ENCODE results near the gene CCDC170. TPM values are rescaled to one million over a fixed set of nuclear protein-coding genes. Genes with fewer than 3 reads are reported as not detected.

CCDC170 gene
- total RNA-seq, 2 experiments from 2014 or later: not detected

DNA sequence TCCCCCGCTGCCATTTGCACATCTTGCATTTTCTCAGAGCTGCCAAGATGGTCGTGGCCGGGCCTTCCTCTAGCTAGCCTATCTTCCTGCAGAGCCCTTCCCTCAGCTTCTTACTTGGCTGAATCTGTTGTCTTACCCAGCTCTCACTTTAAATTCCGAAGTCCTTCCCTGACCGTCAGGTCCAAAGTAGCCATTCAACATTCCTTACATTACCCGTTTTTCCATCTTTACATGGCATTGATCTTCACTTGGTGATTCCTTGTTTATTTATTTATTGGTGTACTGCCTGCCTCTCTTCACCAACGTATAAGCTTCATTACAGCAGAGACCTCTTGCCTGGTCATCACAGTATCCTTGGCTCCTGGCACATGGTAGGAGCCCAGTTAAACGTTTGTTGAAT is 176.3 kb downstream of the CCDC170 start:
- H3K9me3 ChIP-seq (ENCODE audit: control insufficient read depth in 1 of 2, insufficient read depth in 1 of 2, low read length in 2 of 2): no peaks in the 10 kb centered on the region
- Mint-ChIP-seq H3K27me3 (peaks cover 4% of the 10 kb centered on the region), H3K9me3 (no peaks in the 10 kb centered on the region), H3K27ac (no peak overlapping the region), H3K4me1 (ENCODE audit: low read depth) (no peaks in the 10 kb centered on the region), H3K4me3 (no peak overlapping the region), H3K36me3 (ENCODE audit: low read depth) (no peaks in the 10 kb centered on the region)
- no peaks in the 10 kb centered on the region for H3K36me3 ChIP-seq (ENCODE audit: insufficient read depth, low read length)
- POLR2A ChIA-PET: no interaction called here
- CTCF ChIA-PET: no interaction called here
- no peaks in the 10 kb centered on the region for H3K4me1 ChIP-seq (ENCODE audit: insufficient read depth, low read length)
- TF ChIP-seq, protein P1, sequence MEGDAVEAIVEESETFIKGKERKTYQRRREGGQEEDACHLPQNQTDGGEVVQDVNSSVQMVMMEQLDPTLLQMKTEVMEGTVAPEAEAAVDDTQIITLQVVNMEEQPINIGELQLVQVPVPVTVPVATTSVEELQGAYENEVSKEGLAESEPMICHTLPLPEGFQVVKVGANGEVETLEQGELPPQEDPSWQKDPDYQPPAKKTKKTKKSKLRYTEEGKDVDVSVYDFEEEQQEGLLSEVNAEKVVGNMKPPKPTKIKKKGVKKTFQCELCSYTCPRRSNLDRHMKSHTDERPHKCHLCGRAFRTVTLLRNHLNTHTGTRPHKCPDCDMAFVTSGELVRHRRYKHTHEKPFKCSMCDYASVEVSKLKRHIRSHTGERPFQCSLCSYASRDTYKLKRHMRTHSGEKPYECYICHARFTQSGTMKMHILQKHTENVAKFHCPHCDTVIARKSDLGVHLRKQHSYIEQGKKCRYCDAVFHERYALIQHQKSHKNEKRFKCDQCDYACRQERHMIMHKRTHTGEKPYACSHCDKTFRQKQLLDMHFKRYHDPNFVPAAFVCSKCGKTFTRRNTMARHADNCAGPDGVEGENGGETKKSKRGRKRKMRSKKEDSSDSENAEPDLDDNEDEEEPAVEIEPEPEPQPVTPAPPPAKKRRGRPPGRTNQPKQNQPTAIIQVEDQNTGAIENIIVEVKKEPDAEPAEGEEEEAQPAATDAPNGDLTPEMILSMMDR (IDR thresholded peaks at IDR 0.05): no peak
- no peak for ATAC-seq (ENCODE audit: poor library complexity)
- intact Hi-C loops (cut with DNase I, micrococcal nuclease): no loop called here
- H3K4me3 ChIP-seq (ENCODE audit: low read length): no peak overlapping the region
- H3K27me3 ChIP-seq (ENCODE audit: control insufficient read depth in 1 of 2, insufficient read depth in 2 of 2, low read length in 2 of 2): no peaks in the 10 kb centered on the region
- no peak overlapping the region for H3K27ac ChIP-seq (ENCODE audit: low read depth in 1 of 2, low read length in 2 of 2)
- DNase-seq: no peak

Other genes with a start within 250 kb of the CCDC170 start
- 10 to 100 TPM; 18.6 to 19.1 TPM for gene ZBTB2, start 102.5 kb upstream of the CCDC170 start, total RNA-seq
- gene RMND1, start 41.9 kb upstream of the CCDC170 start, total RNA-seq: 1 to 10 TPM; 6.5 to 7.5 TPM